Activated CD4-positive, alpha-beta memory T cell treated with anti-CD3 and anti-CD28 coated beads, Interleukin-2, amount 10 ng/mL, durations not matched to agents 7 days and 5 days (primary cell): ENCODE data around the gene PDGFA. TPM values are rescaled to one million over a fixed set of nuclear protein-coding genes. Genes with fewer than 3 reads are reported as not detected.

Experiments used
- total RNA-seq, 2 experiments: library from RNA; stranded (reverse); gene quantifications; one replicate each; pipeline ENCODE4 v1.2.3, GENCODE V29; 2021

Gene PDGFA
- total RNA-seq, 2 experiments from 2014 or later = 0.70 to 0.73 TPM

Other genes with a start within 250 kb of the PDGFA start
- not detected for gene FOXL3, start 229.7 kb downstream of the PDGFA start, total RNA-seq
- 10 to 100 TPM; 16.8 to 19.7 TPM for gene DNAAF5, start 206.9 kb upstream of the PDGFA start, total RNA-seq
- gene PRKAR1B, start 207.4 kb upstream of the PDGFA start, total RNA-seq = 10 to 100 TPM; 13.1 to 13.4 TPM